IMR-90 (cell line): ENCODE data around the gene ERAP2. TPM values are rescaled to one million over a fixed set of nuclear protein-coding genes. Genes with fewer than 3 reads are reported as not detected.

ENCODE experiments used
- ATAC-seq: fragments of 200-7000 bp; cut with Tn5 transposase; 2 replicates; pipeline ENCODE4 v1.9.1; 2020; ENCODE audit warnings: low read depth, mild to moderate bottlenecking, moderate library complexity
- BruUV-seq: library from RNA; stranded (reverse); fragments of 400-500 nt; replicated peaks from 2 replicates; lab custom pipeline; 2021; lab: Mats Ljungman, UMichigan
- CTCF ChIA-PET: fragments of 300-600 bp; formaldehyde crosslinking; extraction: SDS; loops from one replicate; lab custom pipeline; 2021; ENCODE audit warnings: antibody characterized with exemption; lab: Yijun Ruan, JAX
- POLR2A ChIA-PET: fragments of 300-600 bp; sonication (Branson Sonifier 250); formaldehyde crosslinking; loops from one replicate; lab custom pipeline; 2022; ENCODE audit warnings: antibody characterized with exemption; ENCODE audit not compliant: unreplicated experiment; lab: Charles Lee
- DNase-seq: peaks from one replicate; pipeline ENCODE4 v3.0.0; 2013
- H2AFZ ChIP-seq: replicated peaks from 2 replicates; pipeline ENCODE3; 2013; ENCODE audit warnings: low read length, mild to moderate bottlenecking; ENCODE audit not compliant: poor library complexity
- H2AK5ac ChIP-seq: 2 replicates; pipeline ENCODE4 v1.6.1; 2013; ENCODE audit warnings: low read depth, low read length, inconsistent platforms
- H2AK9ac ChIP-seq: replicated peaks from 2 replicates; pipeline ENCODE3; 2013; ENCODE audit warnings: mild to moderate bottlenecking, low read depth, low read length, moderate library complexity; ENCODE audit not compliant: poor library complexity
- H2BK120ac ChIP-seq: 2 replicates; pipeline ENCODE4 v1.6.1; 2013; ENCODE audit warnings: low read depth, low read length, inconsistent platforms
- H2BK15ac ChIP-seq: 3 replicates; pipeline ENCODE4 v1.6.1; 2013; ENCODE audit warnings: low read depth, low read length, inconsistent platforms
- H2BK20ac ChIP-seq: 2 replicates; pipeline ENCODE4 v1.6.1; 2013; ENCODE audit warnings: low read depth, mild to moderate bottlenecking, inconsistent platforms, low read length, moderate library complexity
- H2BK5ac ChIP-seq: 2 replicates; pipeline ENCODE4 v1.6.1; 2013; ENCODE audit warnings: mild to moderate bottlenecking, low read depth, low read length, inconsistent platforms; ENCODE audit not compliant: poor library complexity, severe bottlenecking
- H3K14ac ChIP-seq: replicated peaks from 2 replicates; pipeline ENCODE4 v1.6.1; 2013; ENCODE audit warnings: low read depth, low read length, inconsistent platforms
- H3K18ac ChIP-seq: 2 replicates; pipeline ENCODE4 v1.6.1; 2013; ENCODE audit warnings: low read depth, low read length, control low read depth
- H3K23ac ChIP-seq: 2 replicates; pipeline ENCODE4 v1.6.1; 2013; ENCODE audit warnings: low read depth, low read length, inconsistent platforms
- H3K27ac ChIP-seq: 2 replicates; pipeline ENCODE4 v1.5.1; 2013; ENCODE audit warnings: mild to moderate bottlenecking, control low read depth, low read length; ENCODE audit not compliant: insufficient read depth
- H3K27me3 ChIP-seq: 2 replicates; pipeline ENCODE4 v1.6.1; 2013; ENCODE audit warnings: low read length; ENCODE audit not compliant: control insufficient read depth, insufficient read depth
- H3K36me3 ChIP-seq: 2 replicates; pipeline ENCODE4 v1.6.1; 2013; ENCODE audit warnings: low read length, mixed read lengths; ENCODE audit not compliant: control insufficient read depth, insufficient read depth
- H3K4ac ChIP-seq: 2 replicates; pipeline ENCODE4 v1.6.1; 2013; ENCODE audit warnings: low read depth, low read length, inconsistent platforms
- H3K4me1 ChIP-seq: 2 replicates; pipeline ENCODE4 v1.6.1; 2013; ENCODE audit warnings: low read length, mixed read lengths; ENCODE audit not compliant: control insufficient read depth, insufficient read depth
- H3K4me2 ChIP-seq: 2 replicates; pipeline ENCODE4 v1.6.1; 2013; ENCODE audit warnings: low read depth, mild to moderate bottlenecking, control low read depth, low read length, moderate library complexity
- H3K4me3 ChIP-seq: 2 replicates; pipeline ENCODE4 v1.5.1; 2013; ENCODE audit warnings: low read depth, mild to moderate bottlenecking, control low read depth, low read length, moderate library complexity; ENCODE audit not compliant: insufficient read depth
- H3K56ac ChIP-seq: 2 replicates; pipeline ENCODE4 v1.6.1; 2013; ENCODE audit warnings: low read length, inconsistent platforms; ENCODE audit not compliant: insufficient read depth; ENCODE audit errors: extremely low read depth
- H3K79me1 ChIP-seq, 2 experiments: 2 replicates each; pipeline ENCODE4 v1.6.1; 2013; ENCODE audit warnings: low read length in 2 of 2, inconsistent platforms in 1 of 2, low read depth in 1 of 2
- H3K9ac ChIP-seq: 2 replicates; pipeline ENCODE4 v1.6.1; 2013; ENCODE audit warnings: low read depth, low read length, control low read depth
- H3K9me1 ChIP-seq: 2 replicates; pipeline ENCODE4 v1.6.1; 2013; ENCODE audit warnings: low read length, inconsistent platforms; ENCODE audit not compliant: insufficient read depth
- H3K9me3 ChIP-seq: 2 replicates; pipeline ENCODE4 v1.6.1; 2013; ENCODE audit warnings: low read length; ENCODE audit not compliant: control insufficient read depth, insufficient read depth
- H4K20me1 ChIP-seq: 2 replicates; pipeline ENCODE4 v1.6.1; 2013; ENCODE audit warnings: low read length, inconsistent platforms; ENCODE audit not compliant: insufficient read depth
- H4K5ac ChIP-seq: 2 replicates; pipeline ENCODE4 v1.6.1; 2013; ENCODE audit warnings: mild to moderate bottlenecking, low read depth, low read length, control low read depth
- H4K8ac ChIP-seq, 2 experiments: 2 replicates each; pipeline ENCODE4 v1.6.1; 2013; ENCODE audit warnings: low read depth in 2 of 2, low read length in 2 of 2, control low read depth in 1 of 2, inconsistent platforms in 1 of 2
- H4K91ac ChIP-seq: 2 replicates; pipeline ENCODE4 v1.6.1; 2013; ENCODE audit warnings: low read depth, low read length, inconsistent platforms; ENCODE audit not compliant: insufficient read depth
- MAZ ChIP-seq: IDR thresholded peaks from 2 replicates; pipeline ENCODE4 v1.6.1; 2012; ENCODE audit warnings: low read depth, mild to moderate bottlenecking, low read length, improper control_type of control experiment, moderate library complexity, borderline replicate concordance
- WGBS, 2 experiments: methylation state at CpG; one replicate each; pipeline versions ENCODE4 v1.1.5 to v1.1.7; 2013; ENCODE audit warnings: missing lambda C conversion rate in 2 of 2; ENCODE audit not compliant: insufficient read length in 1 of 2; ENCODE audit errors: extremely low coverage in 2 of 2; 5-methylcytosine and 5-hydroxymethylcytosine counted together
- dilution Hi-C: fragments of 300-500 bp; cut with HindIII; formaldehyde crosslinking; loops from one replicate; pipeline ENCODE4 v1.14.3; 2018; ENCODE audit warnings: low sequenced_read_pairs; ENCODE audit not compliant: unreplicated experiment
- in situ Hi-C: fragments of 300-500 bp; cut with MboI; formaldehyde crosslinking; loops from 3 replicates; pipeline ENCODE4 v1.14.3; 2019; ENCODE audit warnings: low sequenced_read_pairs, inconsistent platforms, mixed read lengths
- intact Hi-C: fragments of 100-400 bp; cut with micrococcal nuclease; formaldehyde crosslinking; loops from 2 replicates; pipeline ENCODE4 v1.10.0; 2022
- polyA plus RNA-seq, 3 experiments: library from polyadenylated mRNA; depleted of rRNA; stranded (reverse); fragments of >200 nt; gene quantifications; 2 replicates each; pipeline ENCODE4 v1.2.3, GENCODE V29; 2012; ENCODE audit warnings: low replicate concordance in 1 of 3
- total RNA-seq: library from RNA; depleted of rRNA; stranded (reverse); fragments of >200 nt; gene quantifications from 2 replicates; pipeline ENCODE4 v1.2.3, GENCODE V29; 2012
- TF ChIP-seq, protein P1 (sequence below): conservative IDR thresholded peaks from 2 replicates; pipeline ENCODE4 v1.5.1; 2012; ENCODE audit warnings: mild to moderate bottlenecking, low read depth, low read length, improper control_type of control experiment

Gene ERAP2
- total and polyA plus RNA-seq, 2 of the 4 experiments (the other 2 are of a cell fraction): 10.6 to 21.3 TPM

DNA sequence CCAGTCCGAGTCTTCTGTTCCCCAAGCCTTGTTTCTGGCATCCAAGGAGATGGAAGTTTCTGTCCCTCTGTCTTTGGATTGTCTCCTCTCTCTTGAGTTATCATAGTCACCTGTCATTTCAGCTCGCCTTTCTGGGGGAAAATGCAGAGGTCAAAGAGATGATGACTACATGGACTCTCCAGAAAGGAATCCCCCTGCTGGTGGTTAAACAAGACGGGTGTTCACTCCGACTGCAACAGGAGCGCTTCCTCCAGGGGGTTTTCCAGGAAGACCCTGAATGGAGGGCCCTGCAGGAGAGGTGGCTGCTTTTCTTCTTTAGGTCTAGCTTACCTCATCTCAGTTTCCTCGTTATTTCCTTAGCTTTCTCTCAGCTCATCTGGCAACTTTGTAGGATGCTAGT is 25.1 kb downstream of the ERAP2 start:
- Histone ChIP-seq H3K27me3 (no peaks in the 10 kb centered on the region), H3K9ac (no peak overlapping the region), H2AK5ac (no peak overlapping the region), H3K9me1 (peaks cover 2% of the 10 kb centered on the region; the same call in 1 of the 2 replicates), H4K5ac (no peak overlapping the region), H3K79me1 (no peaks in the 10 kb centered on the region), H3K4ac (no peak overlapping the region), H3K36me3 (no peaks in the 10 kb centered on the region), H4K20me1 (no peaks in the 10 kb centered on the region), H2BK15ac (no peak overlapping the region), H3K56ac (no peak overlapping the region), H3K9me3 (no peaks in the 10 kb centered on the region), H3K4me1 (no peaks in the 10 kb centered on the region), H3K4me2 (no peak overlapping the region), H3K18ac (no peak overlapping the region), H3K14ac (no peak overlapping the region), H4K91ac (no peak overlapping the region), H2AFZ (no peak overlapping the region), H4K8ac (no peak overlapping the region), H2BK120ac (no peak overlapping the region), H2BK20ac (no peak overlapping the region), H2BK5ac (no peak overlapping the region), H2AK9ac (no peak overlapping the region), H3K23ac (no peak overlapping the region), H3K4me3 (no peak overlapping the region), H3K27ac (no peak overlapping the region)
- dilution Hi-C loops: no loop called here
- DNase-seq (no peak), ATAC-seq (no peak)
- ChIA-PET POLR2A (no interaction called here), CTCF (interaction anchor here (0.7 to 1.1 kb wide), 2 partner anchors 16 kb away, joined by 3 read pairs; no protein-coding TSS in a partner anchor)
- no CpG with 5 or more reads among the region's 6 CpGs for WGBS, 2 experiments
- in situ Hi-C loops: no loop called here
- no TSS peak for BruUV-seq
- TF ChIP-seq MAZ: no peak
- TF ChIP-seq, protein P1, sequence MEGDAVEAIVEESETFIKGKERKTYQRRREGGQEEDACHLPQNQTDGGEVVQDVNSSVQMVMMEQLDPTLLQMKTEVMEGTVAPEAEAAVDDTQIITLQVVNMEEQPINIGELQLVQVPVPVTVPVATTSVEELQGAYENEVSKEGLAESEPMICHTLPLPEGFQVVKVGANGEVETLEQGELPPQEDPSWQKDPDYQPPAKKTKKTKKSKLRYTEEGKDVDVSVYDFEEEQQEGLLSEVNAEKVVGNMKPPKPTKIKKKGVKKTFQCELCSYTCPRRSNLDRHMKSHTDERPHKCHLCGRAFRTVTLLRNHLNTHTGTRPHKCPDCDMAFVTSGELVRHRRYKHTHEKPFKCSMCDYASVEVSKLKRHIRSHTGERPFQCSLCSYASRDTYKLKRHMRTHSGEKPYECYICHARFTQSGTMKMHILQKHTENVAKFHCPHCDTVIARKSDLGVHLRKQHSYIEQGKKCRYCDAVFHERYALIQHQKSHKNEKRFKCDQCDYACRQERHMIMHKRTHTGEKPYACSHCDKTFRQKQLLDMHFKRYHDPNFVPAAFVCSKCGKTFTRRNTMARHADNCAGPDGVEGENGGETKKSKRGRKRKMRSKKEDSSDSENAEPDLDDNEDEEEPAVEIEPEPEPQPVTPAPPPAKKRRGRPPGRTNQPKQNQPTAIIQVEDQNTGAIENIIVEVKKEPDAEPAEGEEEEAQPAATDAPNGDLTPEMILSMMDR: 0 out of 2 replicates have a peak, but pooled peaks have one; percentile 7
- intact Hi-C loops: no loop called here
